HTERT RPE-1 (cell line): ENCODE results near the gene GAP43.
"Not testable (repeated sequence)": the region's sequence is repeated elsewhere in the genome, so short reads cannot be mapped to it uniquely, and the experiment has no call there.

Experiments used
- in situ Hi-C: fragments of 300-500 bp; cut with MboI; formaldehyde crosslinking; loops from 4 replicates; pipeline ENCODE4 v1.14.3; 2020; ENCODE audit warnings: low sequenced_read_pairs

Gene GAP43

DNA sequence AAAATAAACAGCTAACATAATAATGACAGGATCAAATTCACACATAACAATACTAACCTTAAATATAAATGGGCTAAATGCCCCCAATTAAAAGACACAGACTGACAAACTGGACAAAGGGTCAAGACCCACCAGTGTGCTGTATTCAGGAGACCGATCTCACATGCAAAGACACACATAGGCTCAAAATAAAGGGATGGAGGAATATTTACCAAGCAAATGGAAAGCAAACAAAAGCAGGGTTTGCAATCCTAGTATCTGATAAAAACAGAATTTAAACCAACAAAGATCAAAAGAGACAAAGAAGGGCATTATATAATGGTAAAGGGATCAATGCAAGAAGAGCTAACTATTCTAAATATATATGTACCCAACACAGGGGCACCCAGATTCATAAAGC lies 129.7 kb downstream of the GAP43 start:
- in situ Hi-C loops = not testable (repeated sequence)

DNA sequence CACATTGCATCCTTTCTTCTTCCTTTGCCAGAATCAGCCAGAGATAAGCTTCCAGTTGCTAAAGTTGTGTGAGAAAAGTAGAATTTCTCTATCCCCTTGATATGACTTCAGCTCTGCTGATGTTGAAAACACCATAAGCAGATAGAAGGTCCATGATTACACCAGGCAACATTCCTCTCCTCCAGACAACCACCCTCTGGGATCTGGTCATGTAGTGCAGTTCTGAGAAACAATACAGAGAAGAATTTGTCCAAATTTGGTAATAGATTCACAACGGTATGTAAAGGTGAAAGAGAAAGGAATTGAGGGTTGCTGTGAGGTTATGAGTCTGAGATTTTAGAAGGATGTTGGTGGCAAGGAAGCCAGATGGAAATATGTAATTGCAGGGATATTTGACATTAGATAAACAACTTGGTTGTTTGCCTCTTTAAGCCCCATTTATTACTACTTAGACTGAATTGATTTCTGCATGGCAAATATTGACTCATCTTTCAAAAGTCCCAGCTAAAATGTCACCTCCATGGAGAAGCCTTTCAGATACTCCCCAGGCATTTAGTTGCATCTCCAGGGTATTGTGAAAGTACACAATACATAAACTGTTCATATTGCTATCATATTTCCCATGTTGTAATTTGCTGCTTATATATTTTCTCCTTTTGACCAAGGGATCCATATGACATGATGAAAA lies 134.9 kb downstream of the GAP43 start:
- in situ Hi-C loops = no loop called here

DNA sequence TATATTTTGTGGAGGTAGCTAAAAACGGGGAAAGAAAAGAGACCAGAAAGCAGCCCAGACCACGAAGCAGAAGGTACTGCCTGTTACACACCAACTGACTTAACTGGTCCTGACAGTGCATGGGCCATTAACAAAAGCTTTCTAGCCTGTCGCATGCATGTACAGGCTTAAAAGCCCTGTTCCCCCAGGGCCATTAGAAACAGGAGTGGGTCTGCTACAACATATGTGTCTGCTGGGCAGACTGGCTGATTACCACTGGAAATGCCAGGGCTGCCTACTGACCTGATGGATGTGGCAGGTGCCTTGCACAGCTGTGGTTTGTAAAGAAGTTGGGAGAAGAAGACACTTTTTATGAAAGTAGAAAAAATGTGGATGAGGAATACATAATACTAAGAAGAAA lies 137.4 kb downstream of the GAP43 start:
- in situ Hi-C loops = no loop called here

DNA sequence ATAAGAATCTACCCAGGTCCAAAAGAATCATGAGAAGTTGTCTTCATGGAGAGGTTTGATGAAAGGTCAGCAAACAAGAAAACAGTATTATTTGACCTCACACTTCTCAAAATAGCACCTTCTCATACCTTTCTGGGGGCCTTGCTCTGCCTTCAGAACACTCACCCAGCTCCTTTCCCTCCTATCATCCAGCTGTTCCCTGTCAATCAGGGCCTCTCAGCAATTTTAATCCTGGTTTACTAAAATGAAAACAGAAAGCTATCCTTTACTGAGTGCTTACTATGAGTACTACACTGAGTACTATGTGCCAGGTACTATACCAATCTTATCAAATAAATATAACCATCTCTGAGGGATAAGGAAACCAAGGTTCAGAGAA lies 138.6 kb downstream of the GAP43 start:
- in situ Hi-C loops = no loop called here

DNA sequence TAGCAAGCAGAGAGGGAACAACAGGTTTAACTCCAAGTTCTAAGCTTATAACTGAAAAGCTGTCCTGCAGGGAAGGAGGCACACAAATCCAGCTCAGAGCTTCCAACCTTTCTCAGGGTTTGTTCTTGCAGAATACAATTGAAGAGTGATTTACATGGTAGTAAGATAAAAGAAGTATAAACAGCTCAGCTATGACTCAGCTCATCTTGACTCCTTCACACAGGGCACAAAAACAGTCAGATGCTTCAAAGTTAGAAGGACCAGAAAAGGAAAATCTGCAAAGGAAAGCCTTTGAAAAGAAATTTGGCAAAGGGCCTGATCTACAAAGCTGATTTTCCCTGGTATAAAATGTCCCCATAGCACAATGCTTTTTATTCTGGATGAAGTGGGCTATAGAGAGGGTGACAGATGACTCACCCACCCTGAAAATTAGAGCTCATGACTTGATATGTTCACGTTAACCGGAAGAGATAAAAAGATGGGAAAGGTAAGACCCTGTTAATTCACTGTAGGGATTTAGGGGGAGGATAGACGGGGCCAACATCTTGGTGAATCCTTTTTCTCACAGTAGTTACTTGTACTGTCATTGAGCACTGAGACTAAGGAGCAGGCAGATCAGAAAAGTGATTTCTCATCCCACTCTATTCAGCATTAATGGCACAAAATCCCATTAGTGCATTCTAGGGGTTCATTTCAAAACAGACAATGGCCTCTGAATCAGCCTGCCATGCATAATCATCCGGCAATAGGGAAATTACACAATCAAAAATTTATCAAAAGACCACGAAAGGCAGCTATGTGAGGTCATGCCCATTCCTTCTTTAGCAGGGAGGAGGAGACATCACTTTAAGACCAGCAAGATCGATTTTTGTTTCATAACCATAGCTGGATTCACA lies 143.5 kb downstream of the GAP43 start:
- in situ Hi-C loops = no loop called here

DNA sequence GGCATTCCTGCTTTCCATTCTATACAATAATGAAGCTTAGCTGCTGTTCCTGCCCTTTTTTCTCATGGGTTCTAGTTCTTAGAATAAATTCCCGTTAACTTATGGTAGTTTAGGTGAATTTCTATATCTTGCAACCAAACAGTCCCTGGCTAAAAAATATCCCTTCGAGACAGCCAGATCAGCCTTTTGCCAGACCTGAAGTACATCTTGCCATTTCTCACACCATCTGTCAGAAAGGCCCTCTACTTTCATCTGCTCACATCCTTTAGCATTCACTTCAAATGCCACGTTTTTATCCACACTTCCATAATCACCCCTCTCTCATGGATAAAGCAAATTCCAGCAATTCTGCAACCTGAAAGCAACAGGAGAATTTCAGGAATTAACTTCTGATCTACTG lies 145.4 kb downstream of the GAP43 start:
- in situ Hi-C loops = no loop called here
